ENCODE measurements around the gene ACTL7A. TPM values are rescaled to one million over a fixed set of nuclear protein-coding genes. Genes with fewer than 3 reads are reported as not detected.

Gene ACTL7A
- total RNA-seq, 5 donors from 2014 or later (not counting 1 experiment from before 2014, with no cell fraction given), result not detected

DNA sequence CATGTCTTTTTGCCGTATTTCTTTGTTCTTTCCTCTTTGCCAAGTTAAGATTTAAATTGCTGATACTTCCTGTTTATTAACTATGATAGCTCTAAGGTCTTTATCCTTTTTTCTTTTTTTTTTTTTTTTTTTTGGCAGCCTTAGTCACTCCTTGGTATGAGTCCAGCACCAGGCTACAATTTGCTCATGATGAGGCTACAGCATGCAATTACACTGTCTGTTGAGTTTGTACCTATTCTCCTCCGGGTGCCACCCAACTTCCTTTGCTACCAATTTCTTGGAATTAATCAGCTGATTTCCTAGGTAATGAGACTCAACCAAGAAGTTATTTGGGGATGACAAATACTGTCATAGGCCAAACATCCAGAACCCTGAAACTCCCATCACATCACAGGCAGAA, 31.8 kb upstream of the ACTL7A start:
- Mint-ChIP-seq H3K27me3 (peaks cover 4 to 8% of the 10 kb centered on the region in 2 donors), H3K9me3 (no peaks in the 10 kb centered on the region), H3K4me3 (no peak overlapping the region), H3K4me1 (peaks cover 0 to 5% (median 2%) of the 10 kb centered on the region in 3 donors), H3K27ac (no peak overlapping the region), H3K36me3 (no peaks in the 10 kb centered on the region)
- ChIA-PET POLR2A (interaction anchor here in 1 of 2 donors (0.6 kb wide), 1 partner anchor 351 kb away, joined by 7 read pairs; no protein-coding TSS in a partner anchor), CTCF (interaction anchor here in 1 of 2 donors (0.6 kb wide), 1 partner anchor 126 kb away, joined by 9 read pairs; no protein-coding TSS in a partner anchor)
- no peak overlapping the region for H3K4me3 ChIP-seq (ENCODE audit: control insufficient read depth in 1 of 2, extremely low read depth in 1 of 2, low read length in 1 of 2)
- no peaks in the 10 kb centered on the region for H3K27me3 ChIP-seq (replicated peaks in 1 of 2; ENCODE audit: control insufficient read depth in 2 of 2, extremely low read depth in 1 of 2, insufficient read depth in 2 of 2, low read length in 1 of 2)
- H3K27ac ChIP-seq (ENCODE audit: low read length), result no peak overlapping the region
- no CpG with 5 or more reads among the region's 2 CpGs for WGBS (ENCODE audit: insufficient coverage)
- no peaks in the 10 kb centered on the region for H3K9me3 ChIP-seq
- no peaks in the 10 kb centered on the region for H3K4me1 ChIP-seq (ENCODE audit: control insufficient read depth in 1 of 2, extremely low read depth in 1 of 2, insufficient read depth in 2 of 2, low read length in 2 of 2)
- ATAC-seq (replicated peaks in 1 of 4) (no peak), DNase-seq (no peak)
- H3K36me3 ChIP-seq (ENCODE audit: control insufficient read depth in 2 of 2, extremely low read depth in 1 of 2, insufficient read depth in 1 of 2, low read length in 1 of 2), result no peaks in the 10 kb centered on the region

DNA sequence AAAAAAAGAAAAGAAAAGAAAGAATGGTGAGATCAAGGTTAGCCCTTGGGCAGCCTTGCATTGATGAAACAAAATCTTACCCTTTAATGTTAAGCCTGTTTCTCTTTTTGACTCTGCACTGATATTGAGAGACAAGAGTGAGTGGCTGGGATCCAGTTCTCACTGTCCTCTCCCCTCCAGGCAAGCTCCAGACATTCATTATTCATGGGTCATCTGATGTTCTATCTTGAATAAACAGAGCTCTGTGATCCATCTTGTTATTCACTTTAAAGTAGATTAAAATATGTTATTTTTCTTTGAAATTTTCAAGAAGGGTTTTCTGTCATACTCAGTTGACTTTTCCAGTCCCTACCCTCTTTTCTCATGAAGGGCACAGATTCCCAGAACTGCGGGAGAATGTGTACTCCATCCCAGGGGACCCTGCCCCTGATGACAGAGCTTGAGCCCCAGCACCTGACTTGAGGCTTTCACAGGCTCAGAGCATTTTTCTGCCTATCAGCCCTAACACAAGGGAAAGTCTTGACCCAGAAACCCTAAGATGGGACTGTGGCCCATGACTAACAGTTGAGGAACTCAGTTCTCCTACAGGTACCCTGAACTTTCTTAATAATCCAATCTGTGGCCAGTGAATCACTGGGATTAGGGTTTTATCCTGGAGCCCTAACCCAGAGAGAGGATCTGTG, 30.4 kb upstream of the ACTL7A start:
- ATAC-seq (replicated peaks in 1 of 4) (no peak), DNase-seq (no peak)
- no peaks in the 10 kb centered on the region for H3K9me3 ChIP-seq
- H3K4me1 ChIP-seq (ENCODE audit: control insufficient read depth in 1 of 2, extremely low read depth in 1 of 2, insufficient read depth in 2 of 2, low read length in 2 of 2), result no peaks in the 10 kb centered on the region
- ChIA-PET POLR2A (no interaction called here), CTCF (interaction anchor here in 1 of 2 donors (0.6 kb wide), 1 partner anchor 52 kb away, joined by 3 read pairs; no protein-coding TSS in a partner anchor)
- no peak overlapping the region for H3K4me3 Mint-ChIP-seq
- no peaks in the 10 kb centered on the region for H3K36me3 Mint-ChIP-seq
- no peaks in the 10 kb centered on the region for H3K9me3 Mint-ChIP-seq
- no peak overlapping the region for H3K27ac ChIP-seq (ENCODE audit: low read length)
- no peak overlapping the region for H3K4me3 ChIP-seq (ENCODE audit: control insufficient read depth in 1 of 2, extremely low read depth in 1 of 2, low read length in 1 of 2)
- H3K27ac Mint-ChIP-seq, result no peak overlapping the region
- peaks cover 0 to 5% (median 2%) of the 10 kb centered on the region in 3 donors for H3K4me1 Mint-ChIP-seq
- H3K36me3 ChIP-seq (ENCODE audit: control insufficient read depth in 2 of 2, extremely low read depth in 1 of 2, insufficient read depth in 1 of 2, low read length in 1 of 2), result no peaks in the 10 kb centered on the region
- peaks cover 6 to 8% of the 10 kb centered on the region in 2 donors for H3K27me3 Mint-ChIP-seq
- H3K27me3 ChIP-seq (replicated peaks in 1 of 2; ENCODE audit: control insufficient read depth in 2 of 2, extremely low read depth in 1 of 2, insufficient read depth in 2 of 2, low read length in 1 of 2), result peaks cover 0 to 2% of the 10 kb centered on the region in 2 experiments
- 100% methylated on average over 1 of the region's 1 CpG for WGBS (ENCODE audit: insufficient coverage)

DNA sequence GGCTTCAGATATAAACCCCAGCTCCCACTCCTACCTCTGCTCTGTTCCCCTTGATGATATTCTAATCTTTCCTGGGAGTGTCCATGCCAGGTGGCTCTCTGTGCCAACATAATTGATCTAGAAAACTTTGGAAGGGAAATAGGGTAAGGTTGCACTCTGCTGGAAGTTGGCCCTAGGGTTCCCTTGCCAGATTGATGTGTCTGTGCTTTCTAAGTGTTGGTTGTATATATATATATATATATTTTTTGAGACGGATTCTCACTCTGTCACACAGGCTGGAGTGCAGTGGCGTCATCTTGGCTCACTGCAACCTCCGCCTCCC, 29.9 kb upstream of the ACTL7A start:
- no peaks in the 10 kb centered on the region for H3K4me1 ChIP-seq (ENCODE audit: control insufficient read depth in 1 of 2, extremely low read depth in 1 of 2, insufficient read depth in 2 of 2, low read length in 2 of 2)
- no peaks in the 10 kb centered on the region for H3K9me3 Mint-ChIP-seq
- H3K27ac ChIP-seq (ENCODE audit: low read length), result no peak overlapping the region
- H3K9me3 ChIP-seq, result no peaks in the 10 kb centered on the region
- CTCF ChIA-PET, result interaction anchor here in 1 of 2 donors (0.6 kb wide), 1 partner anchor 51 kb away, joined by 3 read pairs; no protein-coding TSS in a partner anchor
- no peaks in the 10 kb centered on the region for H3K36me3 Mint-ChIP-seq
- H3K27me3 Mint-ChIP-seq, result peaks cover 6 to 8% of the 10 kb centered on the region in 2 donors
- POLR2A ChIA-PET, result no interaction called here
- DNase-seq, result no peak
- no peak overlapping the region for H3K27ac Mint-ChIP-seq
- H3K27me3 ChIP-seq (replicated peaks in 1 of 2; ENCODE audit: control insufficient read depth in 2 of 2, extremely low read depth in 1 of 2, insufficient read depth in 2 of 2, low read length in 1 of 2), result peaks cover 0 to 2% of the 10 kb centered on the region in 2 experiments
- WGBS (ENCODE audit: insufficient coverage), result no CpG with 5 or more reads among the region's 3 CpGs
- H3K4me3 Mint-ChIP-seq, result no peak overlapping the region
- peaks cover 0 to 5% (median 2%) of the 10 kb centered on the region in 3 donors for H3K4me1 Mint-ChIP-seq
- ATAC-seq (replicated peaks in 1 of 4), result no peak
- H3K36me3 ChIP-seq (ENCODE audit: control insufficient read depth in 2 of 2, extremely low read depth in 1 of 2, insufficient read depth in 1 of 2, low read length in 1 of 2), result no peaks in the 10 kb centered on the region
- no peak overlapping the region for H3K4me3 ChIP-seq (ENCODE audit: control insufficient read depth in 1 of 2, extremely low read depth in 1 of 2, low read length in 1 of 2)

DNA sequence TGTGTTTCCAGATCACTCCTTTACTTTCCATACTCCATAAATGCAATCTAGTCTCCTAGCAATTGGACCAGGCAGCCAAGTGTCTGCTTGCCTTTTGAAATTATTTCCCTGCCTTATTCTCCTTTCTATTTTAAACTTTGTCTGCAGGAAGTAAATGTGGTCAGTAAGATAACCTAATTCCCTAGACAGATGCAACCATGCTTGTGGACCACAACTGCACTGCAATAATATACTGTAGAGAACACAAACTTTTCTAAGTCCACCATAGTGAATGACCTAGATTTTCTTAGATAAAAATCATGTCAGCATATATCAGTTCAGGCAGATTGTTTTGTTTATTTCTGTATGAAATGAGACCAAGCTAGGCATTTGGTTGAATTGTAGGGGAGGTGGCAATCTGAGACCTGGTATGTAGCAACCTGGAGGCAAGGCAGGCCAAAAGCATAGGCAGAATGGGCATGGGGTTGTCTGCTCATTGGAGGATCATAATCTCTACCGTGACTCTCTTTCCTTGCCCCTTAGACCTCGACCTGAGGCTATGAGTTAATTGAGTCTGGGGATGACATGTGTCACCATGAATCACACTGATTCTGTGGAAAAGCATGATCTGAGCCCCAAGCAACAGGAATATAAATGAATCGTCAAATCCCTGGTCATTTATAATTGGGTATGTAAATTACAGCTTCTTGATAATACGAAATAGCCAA, 27.0 kb upstream of the ACTL7A start:
- WGBS (ENCODE audit: insufficient coverage), result no CpG with 5 or more reads among the region's 4 CpGs
- no peak overlapping the region for H3K27ac ChIP-seq (ENCODE audit: low read length)
- peaks cover 0 to 2% of the 10 kb centered on the region in 2 experiments for H3K27me3 ChIP-seq (replicated peaks in 1 of 2; ENCODE audit: control insufficient read depth in 2 of 2, extremely low read depth in 1 of 2, insufficient read depth in 2 of 2, low read length in 1 of 2)
- DNase-seq (no peak), ATAC-seq (replicated peaks in 1 of 4) (no peak)
- H3K4me3 ChIP-seq (ENCODE audit: control insufficient read depth in 1 of 2, extremely low read depth in 1 of 2, low read length in 1 of 2), result no peak overlapping the region
- no peaks in the 10 kb centered on the region for H3K4me1 ChIP-seq (ENCODE audit: control insufficient read depth in 1 of 2, extremely low read depth in 1 of 2, insufficient read depth in 2 of 2, low read length in 2 of 2)
- H3K4me3 Mint-ChIP-seq, result no peak overlapping the region
- no peaks in the 10 kb centered on the region for H3K36me3 ChIP-seq (ENCODE audit: control insufficient read depth in 2 of 2, extremely low read depth in 1 of 2, insufficient read depth in 1 of 2, low read length in 1 of 2)
- no peak overlapping the region for H3K27ac Mint-ChIP-seq
- peaks cover 3 to 6% of the 10 kb centered on the region in 2 donors for H3K27me3 Mint-ChIP-seq
- ChIA-PET POLR2A (no interaction called here), CTCF (no interaction called here)
- H3K9me3 ChIP-seq, result no peaks in the 10 kb centered on the region
- peaks cover 0 to 2% (median 0%) of the 10 kb centered on the region in 3 donors for H3K9me3 Mint-ChIP-seq
- H3K36me3 Mint-ChIP-seq, result no peaks in the 10 kb centered on the region
- peaks cover 0 to 5% (median 2%) of the 10 kb centered on the region in 3 donors for H3K4me1 Mint-ChIP-seq

DNA sequence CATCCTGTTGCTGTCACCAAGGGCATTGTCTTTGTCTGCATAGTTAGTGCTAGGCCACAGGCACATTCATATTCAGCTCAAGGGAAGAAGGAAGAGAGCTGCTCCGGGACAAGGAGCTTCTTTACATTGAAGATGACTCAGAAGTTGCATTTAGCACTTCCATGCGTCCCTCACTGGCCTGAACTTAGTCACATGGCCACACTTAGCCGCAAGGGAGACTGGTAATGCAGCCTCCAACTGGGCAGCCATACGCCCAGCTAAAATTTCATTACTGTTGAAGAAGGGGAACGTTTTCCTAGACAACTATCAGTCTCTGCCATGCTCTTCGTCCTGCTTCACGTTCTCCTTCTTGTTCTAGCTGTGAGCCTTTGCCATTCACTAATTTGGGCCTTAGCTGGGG, 26.2 kb upstream of the ACTL7A start:
- ATAC-seq (replicated peaks in 1 of 4) (no peak), DNase-seq (no peak)
- POLR2A ChIA-PET, result no interaction called here

GRCh38 chr9:108836319-108836718, 25.7 kb upstream of the ACTL7A start:
- no peak overlapping the region for H3K27ac ChIP-seq (ENCODE audit: low read length)
- H3K36me3 ChIP-seq (ENCODE audit: control insufficient read depth in 2 of 2, extremely low read depth in 1 of 2, insufficient read depth in 1 of 2, low read length in 1 of 2), result no peaks in the 10 kb centered on the region
- DNase-seq (no peak), ATAC-seq (replicated peaks in 1 of 4) (no peak)
- Mint-ChIP-seq H3K9me3 (peaks cover 0 to 2% (median 0%) of the 10 kb centered on the region in 3 donors), H3K36me3 (no peaks in the 10 kb centered on the region), H3K4me1 (peaks cover 1 to 5% (median 2%) of the 10 kb centered on the region in 3 donors), H3K4me3 (no peak overlapping the region), H3K27me3 (peaks cover 3% of the 10 kb centered on the region in 2 donors), H3K27ac (no peak overlapping the region)
- no peaks in the 10 kb centered on the region for H3K9me3 ChIP-seq
- peaks cover 0 to 2% of the 10 kb centered on the region in 2 experiments for H3K27me3 ChIP-seq (replicated peaks in 1 of 2; ENCODE audit: control insufficient read depth in 2 of 2, extremely low read depth in 1 of 2, insufficient read depth in 2 of 2, low read length in 1 of 2)
- ChIA-PET CTCF (no interaction called here), POLR2A (no interaction called here)
- H3K4me3 ChIP-seq (ENCODE audit: control insufficient read depth in 1 of 2, extremely low read depth in 1 of 2, low read length in 1 of 2), result no peak overlapping the region
- no peaks in the 10 kb centered on the region for H3K4me1 ChIP-seq (ENCODE audit: control insufficient read depth in 1 of 2, extremely low read depth in 1 of 2, insufficient read depth in 2 of 2, low read length in 2 of 2)
- WGBS (ENCODE audit: insufficient coverage), result 80% methylated on average over 3 of the region's 9 CpGs

More for the DNA sequence above, 26.2 kb upstream of the ACTL7A start:
- no peaks in the 10 kb centered on the region for H3K36me3 Mint-ChIP-seq
- peaks cover 0 to 2% (median 0%) of the 10 kb centered on the region in 3 donors for H3K9me3 Mint-ChIP-seq
- H3K27me3 Mint-ChIP-seq, result peaks cover 3% of the 10 kb centered on the region in 2 donors
- Histone ChIP-seq H3K27ac (ENCODE audit: low read length) (no peak overlapping the region), H3K27me3 (replicated peaks in 1 of 2; ENCODE audit: control insufficient read depth in 2 of 2, extremely low read depth in 1 of 2, insufficient read depth in 2 of 2, low read length in 1 of 2) (peaks cover 0 to 2% of the 10 kb centered on the region in 2 experiments), H3K9me3 (no peaks in the 10 kb centered on the region), H3K4me1 (ENCODE audit: control insufficient read depth in 1 of 2, extremely low read depth in 1 of 2, insufficient read depth in 2 of 2, low read length in 2 of 2) (no peaks in the 10 kb centered on the region), H3K36me3 (ENCODE audit: control insufficient read depth in 2 of 2, extremely low read depth in 1 of 2, insufficient read depth in 1 of 2, low read length in 1 of 2) (no peaks in the 10 kb centered on the region), H3K4me3 (ENCODE audit: control insufficient read depth in 1 of 2, extremely low read depth in 1 of 2, low read length in 1 of 2) (no peak overlapping the region)
- H3K4me1 Mint-ChIP-seq, result peaks cover 0 to 5% (median 2%) of the 10 kb centered on the region in 3 donors
- 84% methylated on average over 7 of the region's 7 CpGs for WGBS (ENCODE audit: insufficient coverage)
- CTCF ChIA-PET, result no interaction called here
- no peak overlapping the region for H3K27ac Mint-ChIP-seq
- no peak overlapping the region for H3K4me3 Mint-ChIP-seq
